HuH-7.5 (cell line): Measurements from ENCODE around the gene LGALS16.
"Not testable (repeated sequence)": the region's sequence is repeated elsewhere in the genome, so short reads cannot be mapped to it uniquely, and the experiment has no call there.

Experiments
- DNase-seq: peaks from one replicate; pipeline ENCODE4 v3.0.0; 2011; ENCODE audit warnings: low spot score

LGALS16 gene

GRCh38 chr19:39677961-39678889, 22.5 kb downstream of the LGALS16 start:
- DNase-seq: no peak

DNA sequence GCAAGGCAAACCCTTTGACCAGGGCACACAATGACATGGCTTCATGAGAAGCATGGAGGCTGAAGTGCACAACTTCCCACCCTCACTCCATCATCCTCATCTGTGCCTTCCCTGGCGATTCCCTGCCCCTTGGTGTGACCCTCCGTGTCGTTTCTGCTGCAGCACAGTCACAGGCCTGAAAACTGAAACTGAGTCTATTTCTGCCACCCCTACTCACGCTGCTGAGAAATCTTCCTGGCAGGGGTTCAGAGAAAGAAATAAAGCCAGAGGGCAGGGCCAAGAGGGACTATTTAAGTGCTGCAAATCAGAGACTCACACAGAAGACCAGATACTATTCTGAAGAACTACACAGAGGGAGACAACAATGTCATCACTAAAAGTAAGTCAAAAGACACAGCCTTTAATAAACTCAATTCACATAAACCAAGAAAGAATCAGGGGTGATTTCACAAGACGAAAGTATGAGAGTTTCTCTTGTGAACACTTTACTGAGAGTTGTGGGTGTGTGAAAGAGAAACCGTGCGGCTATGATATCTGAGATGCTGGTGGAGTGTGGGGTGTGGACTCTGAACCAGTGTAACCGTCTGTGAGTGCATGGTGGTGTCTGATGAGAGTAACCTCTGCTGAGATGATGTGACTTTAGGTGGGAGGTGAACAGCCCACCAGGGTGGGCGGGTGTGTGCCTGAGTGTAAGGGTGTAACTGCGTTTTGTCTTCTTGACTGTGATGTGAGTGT, 23.5 kb downstream of the LGALS16 start:
- DNase-seq: no peak

GRCh38 chr19:39679791-39680168, 24.1 kb downstream of the LGALS16 start:
- no peak for DNase-seq

DNA sequence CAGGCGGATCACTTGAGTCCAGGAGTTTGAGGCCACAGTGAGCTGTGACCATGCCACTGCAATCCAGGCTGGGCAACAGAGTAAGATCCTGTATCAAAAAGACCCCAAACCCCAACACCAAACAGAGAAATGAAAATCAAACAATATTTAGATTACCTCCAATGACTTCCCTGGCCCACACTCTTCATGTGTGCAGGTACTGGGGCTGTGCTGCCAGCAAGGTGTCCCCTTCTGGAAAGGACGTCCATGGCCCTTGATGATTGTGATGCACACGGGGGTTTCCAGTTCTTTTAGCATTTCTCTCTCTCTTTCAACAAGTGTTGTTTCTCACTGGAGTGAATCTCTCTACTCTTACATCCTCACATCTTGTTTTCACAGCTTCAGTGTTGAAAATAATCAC, 24.9 kb downstream of the LGALS16 start:
- no peak for DNase-seq

- no peak for DNase-seq
These were observed 25.7 kb downstream of the LGALS16 start for GRCh38 chr19:39681416-39681815.

GRCh38 chr19:39684267-39684666, 28.6 kb downstream of the LGALS16 start:
- DNase-seq: no peak

DNA sequence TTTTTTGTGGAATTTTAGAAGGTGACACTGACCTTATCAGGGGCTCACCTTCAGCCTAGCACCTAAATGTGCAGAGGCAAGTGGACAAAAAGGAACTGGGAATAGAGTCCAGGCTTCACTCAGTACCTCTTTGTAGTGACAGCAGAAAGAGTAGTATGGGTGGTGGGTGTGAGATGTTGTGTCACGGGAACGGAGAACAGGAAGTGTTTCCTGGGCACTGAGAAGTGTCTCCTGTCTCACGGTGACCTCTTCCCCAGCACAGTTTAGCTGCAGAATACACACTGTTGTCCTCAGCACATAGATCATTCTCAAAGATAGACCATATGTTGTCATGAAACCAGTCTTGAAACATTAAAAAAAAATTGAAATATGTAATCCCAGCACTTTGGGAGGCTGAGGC, 31.0 kb downstream of the LGALS16 start:
- no peak for DNase-seq

- not testable (repeated sequence) for DNase-seq
These were observed 32.9 kb downstream of the LGALS16 start for GRCh38 chr19:39688637-39689036.

DNA sequence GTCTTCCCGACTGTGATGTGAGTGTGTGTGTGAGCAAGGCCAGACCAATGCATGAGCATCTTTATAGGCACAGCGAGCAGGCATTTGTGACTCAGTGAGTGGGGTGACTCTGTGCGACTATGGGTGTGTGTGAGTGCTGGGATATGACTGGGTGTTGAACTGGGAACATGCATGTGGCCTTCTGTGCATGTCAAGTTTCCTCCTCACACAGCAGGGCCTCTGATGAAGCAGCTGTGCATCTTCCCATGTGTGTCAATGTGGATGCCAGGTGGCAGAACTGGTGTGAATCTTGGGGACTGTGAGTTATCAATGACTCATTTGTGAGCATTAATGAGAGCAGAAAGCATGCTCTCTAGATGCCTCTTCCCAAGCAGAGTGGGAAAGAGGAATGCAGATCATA, 36.5 kb downstream of the LGALS16 start:
- DNase-seq: no peak

GRCh38 chr19:39692822-39693221, 37.1 kb downstream of the LGALS16 start:
- no peak for DNase-seq

DNA sequence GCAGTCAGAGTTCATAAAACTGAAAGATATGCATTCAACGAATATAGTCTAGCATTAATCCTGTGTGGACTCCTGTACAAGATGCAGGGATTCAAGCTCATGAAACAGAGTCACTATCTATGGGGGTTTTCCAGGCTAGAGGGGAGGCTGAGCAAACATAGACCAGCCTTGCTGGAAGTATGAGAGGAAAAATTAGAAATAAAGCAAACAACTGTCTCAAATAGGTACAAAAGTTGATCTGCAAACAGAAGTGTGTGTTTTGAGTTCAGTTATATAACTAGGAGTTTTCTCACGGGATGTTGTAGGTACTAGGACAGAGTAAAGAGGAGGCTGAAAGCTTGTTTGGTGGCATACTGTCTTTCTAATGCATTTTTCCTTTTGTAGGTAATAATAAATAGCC, 40.0 kb downstream of the LGALS16 start:
- no peak for DNase-seq

- no peak for DNase-seq
These were observed 40.7 kb downstream of the LGALS16 start for GRCh38 chr19:39696387-39696786.

GRCh38 chr19:39698535-39698934, 42.8 kb downstream of the LGALS16 start:
- DNase-seq: no peak

- DNase-seq: no peak
These were observed 45.6 kb downstream of the LGALS16 start for GRCh38 chr19:39701291-39701690.

- no peak for DNase-seq
These were observed 48.7 kb downstream of the LGALS16 start, which contains the start of gene LGALS14 for GRCh38 chr19:39704181-39705044. LGALS14 (plus strand) TSS chr19:39704481; CDS start chr19:39704529, 48 bp downstream.

DNA sequence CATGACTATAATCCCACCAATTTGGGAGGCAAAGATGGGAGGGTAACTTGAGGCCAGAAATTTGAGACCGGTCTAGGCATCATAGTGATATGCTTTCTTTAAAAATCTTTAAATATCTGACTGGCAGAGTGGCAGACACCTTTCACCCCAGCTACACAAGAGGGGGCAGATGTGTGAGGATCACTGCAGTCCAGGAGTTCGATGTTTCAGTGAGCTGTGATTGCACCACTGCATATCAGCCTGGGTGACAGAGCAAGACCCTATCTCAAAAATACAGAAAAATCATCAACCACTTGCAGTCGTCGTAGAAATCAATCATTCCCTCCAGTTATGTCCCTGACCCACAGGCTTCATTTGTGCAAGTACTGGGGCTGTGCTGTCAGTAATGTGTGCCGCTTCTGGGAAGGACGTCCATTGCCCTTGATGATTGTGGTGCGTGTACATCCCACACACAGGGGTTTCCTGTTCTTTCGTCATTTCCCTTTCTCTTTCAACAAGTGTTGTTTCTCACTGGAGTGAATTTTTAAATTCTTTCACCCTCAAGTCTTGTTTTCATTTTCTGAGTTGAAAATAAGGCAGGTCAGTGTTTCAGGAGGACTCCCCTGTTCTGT, 50.0 kb downstream of the LGALS16 start:
- DNase-seq: no peak

GRCh38 chr19:39708594-39708993, 52.9 kb downstream of the LGALS16 start:
- no peak for DNase-seq

GRCh38 chr19:39709026-39709872, 53.5 kb downstream of the LGALS16 start:
- no peak for DNase-seq
